ENCODE results near the gene RNF166. TPM values are rescaled to one million over a fixed set of nuclear protein-coding genes. Genes with fewer than 3 reads are reported as not detected.

Gene RNF166
- total and polyA plus RNA-seq, 11 donors, result 9.3 to 28.5 (median 15.4) TPM

GRCh38 chr16:88746506-88746905, 40.3 kb upstream of the RNF166 start:
- Histone ChIP-seq H3K36me3 (peaks cover 0 to 14% (median 0%) of the 10 kb centered on the region in 9 donors), H3K4me1 (peaks cover 0 to 43% (median 27%) of the 10 kb centered on the region in 12 donors), H3K9me3 (no peaks in the 10 kb centered on the region), H3K27ac (peak overlapping the region in 11 of 12 donors; percentile 37 to 84 (median 66)), H3K4me3 (no peak overlapping the region), H3K27me3 (no peaks in the 10 kb centered on the region)
- DNase-seq (peak in 1 of 5 donors; percentile 62), ATAC-seq (peak in 3 of 4 donors; percentile 18 to 45 (median 35))
- 38 to 55% (median 50%) methylated on average over 16 to 17 of the region's 17 CpGs for WGBS, 4 donors
- TF ChIP-seq CTCF (IDR thresholded peaks at IDR 0.05) (no peak), POLR2A (IDR thresholded peaks at IDR 0.05) (no peak)
- intact Hi-C loops (cut with DNase I), result loop anchor here in 2 of 10 donors (10.0 kb wide), 2 partner anchors 118 to 468 kb away; partner anchors contain the start of genes PABPN1L (in 1 of the 2) and ZNF778 (in 1 of the 2)

GRCh38 chr16:88744577-88745521, 38.6 kb upstream of the RNF166 start:
- TF ChIP-seq POLR2A (IDR thresholded peaks at IDR 0.05) (no peak), CTCF (IDR thresholded peaks at IDR 0.05) (no peak)
- WGBS, 4 donors, result 59 to 66% (median 61%) methylated on average over 25 to 39 of the region's 39 CpGs
- ATAC-seq (peak; percentile 52 to 74 (median 58)), DNase-seq (peak in 2 of 5 donors; percentile 48 to 64)
- Histone ChIP-seq H3K4me3 (peak overlapping the region in 3 of 12 donors; percentile 8 to 15 (median 12)), H3K9me3 (no peaks in the 10 kb centered on the region), H3K4me1 (peaks cover 0 to 43% (median 27%) of the 10 kb centered on the region in 12 donors), H3K27ac (peak overlapping the region in 9 of 12 donors; percentile 49 to 84 (median 73)), H3K27me3 (no peaks in the 10 kb centered on the region), H3K36me3 (peaks cover 0 to 30% (median 4%) of the 10 kb centered on the region in 9 donors)
- intact Hi-C loops (cut with DNase I), result loop anchor here (2.0 to 10.0 kb wide), 8 partner anchors 38 to 472 kb away; partner anchors contain the start of genes PIEZO1 (in 5 of the 10), ZNF778 (in 3 of the 10), CDH15 (in 1 of the 10) and PABPN1L (in 1 of the 10)

- no peaks in the 10 kb centered on the region for H3K27me3 ChIP-seq
- peaks cover 0 to 37% (median 4%) of the 10 kb centered on the region in 9 donors for H3K36me3 ChIP-seq
- peak overlapping the region in 1 of 12 donors; percentile 3 for H3K4me3 ChIP-seq
- no peak for TF ChIP-seq POLR2A (IDR thresholded peaks at IDR 0.05)
- TF ChIP-seq CTCF (IDR thresholded peaks at IDR 0.05), result peak in 11 of 12 donors; percentile 77 to 94 (median 89)
- DNase-seq (peak; percentile 77 to 88 (median 82)), ATAC-seq (peak in 3 of 4 donors; percentile 55 to 69 (median 58))
- 46 to 59% (median 55%) methylated on average over 28 to 32 of the region's 32 CpGs for WGBS, 4 donors
- peak overlapping the region in 7 of 12 donors; percentile 49 to 84 (median 75) for H3K27ac ChIP-seq
- intact Hi-C loops (cut with DNase I), result loop anchor here (1.0 to 10.0 kb wide), 11 partner anchors 39 to 473 kb away; partner anchors contain the start of genes PIEZO1 (in 9 of the 10), ZNF778 (in 5 of the 10), CDH15 (in 1 of the 10) and PABPN1L (in 1 of the 10)
- H3K4me1 ChIP-seq, result peaks cover 0 to 43% (median 27%) of the 10 kb centered on the region in 12 donors
- no peaks in the 10 kb centered on the region for H3K9me3 ChIP-seq
These were observed 37.7 kb upstream of the RNF166 start for GRCh38 chr16:88743693-88744576.
